CD14-positive monocyte (primary cell): ENCODE results near the gene APBA2. TPM values are rescaled to one million over a fixed set of nuclear protein-coding genes. Genes with fewer than 3 reads are reported as not detected.

ENCODE experiments used
- DNase-seq, 3 donors: peaks; one replicate each; pipeline ENCODE4 v3.0.0-alpha.2; 2011 to 2022
- H2AFZ ChIP-seq: 2 replicates; pipeline ENCODE4 v1.6.0; 2012; ENCODE audit warnings: mild to moderate bottlenecking, low read depth, low read length, inconsistent platforms; ENCODE audit not compliant: insufficient read depth, poor library complexity, severe bottlenecking
- H3K27ac ChIP-seq, 2 donors: 1 replicate in 1 of 2; 2 replicates in 1 of 2; pipeline ENCODE4 v1.5.1; 2012 to 2013; ENCODE audit warnings: low read length in 2 of 2, control low read depth in 1 of 2, inconsistent platforms in 1 of 2, low read depth in 1 of 2, mild to moderate bottlenecking in 1 of 2
- H3K27me3 ChIP-seq, 2 donors: one replicate each; pipeline versions ENCODE4 v1.6.0 to v1.6.1; 2011 to 2013; ENCODE audit warnings: low read length in 2 of 2; ENCODE audit not compliant: control insufficient read depth in 2 of 2, insufficient read depth in 2 of 2
- H3K36me3 ChIP-seq, 2 donors: replicated peaks in 1 of 2; 1 replicate in 1 of 2; 2 replicates in 1 of 2; pipeline versions ENCODE4 v1.5.1 to v1.6.1; 2012 to 2013; ENCODE audit warnings: low read length in 2 of 2, control low read depth in 1 of 2, inconsistent platforms in 1 of 2, mild to moderate bottlenecking in 1 of 2; ENCODE audit not compliant: insufficient read depth in 2 of 2, control insufficient read depth in 1 of 2
- H3K4me1 ChIP-seq, 2 donors: 1 replicate in 1 of 2; 2 replicates in 1 of 2; pipeline versions ENCODE4 v1.5.1 to v1.6.1; 2012 to 2013; ENCODE audit warnings: low read length in 2 of 2, control low read depth in 1 of 2, inconsistent platforms in 1 of 2, mild to moderate bottlenecking in 1 of 2, moderate library complexity in 1 of 2; ENCODE audit not compliant: insufficient read depth in 2 of 2, control insufficient read depth in 1 of 2
- H3K4me2 ChIP-seq: replicated peaks from 2 replicates; pipeline ENCODE3; 2012; ENCODE audit warnings: low read length, moderate library complexity, mild to moderate bottlenecking; ENCODE audit not compliant: poor library complexity, severe bottlenecking; ENCODE audit errors: extremely low read depth
- H3K4me3 ChIP-seq, 3 experiments: fragments of 200-600 bp in 1 of 3; sonication (generic) in 1 of 3; replicated peaks in 1 of 3; 1 replicate in 2 of 3; 2 replicates in 1 of 3; pipeline ENCODE4 v1.5.1; 2011 to 2013; ENCODE audit warnings: low read length in 3 of 3, mild to moderate bottlenecking in 3 of 3, control low read depth in 2 of 3, low read depth in 2 of 3, inconsistent platforms in 1 of 3, moderate library complexity in 1 of 3
- H3K79me2 ChIP-seq: 2 replicates; pipeline ENCODE4 v1.6.0; 2012; ENCODE audit warnings: mild to moderate bottlenecking, control low read depth, inconsistent platforms, low read length, moderate library complexity; ENCODE audit not compliant: insufficient read depth
- H3K9ac ChIP-seq: 2 replicates; pipeline ENCODE4 v1.6.0; 2017; ENCODE audit warnings: low read length, mild to moderate bottlenecking; ENCODE audit not compliant: insufficient read depth, poor library complexity, severe bottlenecking
- H3K9me3 ChIP-seq, 2 donors: replicated peaks in 1 of 2; 1 replicate in 1 of 2; 2 replicates in 1 of 2; pipeline versions ENCODE4 v1.5.1 to v1.6.1; 2012 to 2013; ENCODE audit warnings: low read length in 2 of 2, control low read depth in 1 of 2; ENCODE audit not compliant: control insufficient read depth in 1 of 2, insufficient read depth in 1 of 2
- H4K20me1 ChIP-seq: 2 replicates; pipeline ENCODE4 v1.6.0; 2012; ENCODE audit warnings: mild to moderate bottlenecking, low read length, control low read depth, moderate library complexity; ENCODE audit not compliant: insufficient read depth
- H3K27ac Mint-ChIP-seq, 7 donors: one replicate each; pipeline ENCODE4 v1.8.0; 2020; ENCODE audit warnings: mild to moderate bottlenecking in 7 of 7, mixed read lengths in 7 of 7, moderate library complexity in 6 of 7, inconsistent platforms in 2 of 7
- H3K27me3 Mint-ChIP-seq, 3 donors: one replicate each; pipeline ENCODE4 v1.8.0; 2021 to 2022; ENCODE audit warnings: low read depth in 3 of 3, mild to moderate bottlenecking in 3 of 3, mixed read lengths in 3 of 3, moderate library complexity in 3 of 3, inconsistent platforms in 1 of 3
- H3K36me3 Mint-ChIP-seq, 2 donors: one replicate each; pipeline ENCODE4 v1.8.0; 2020; ENCODE audit warnings: mixed read lengths in 2 of 2, inconsistent platforms in 1 of 2, mild to moderate bottlenecking in 1 of 2
- H3K4me1 Mint-ChIP-seq: one replicate; pipeline ENCODE4 v1.8.0; 2020; ENCODE audit warnings: mild to moderate bottlenecking, mixed read lengths
- H3K4me3 Mint-ChIP-seq, 2 donors: one replicate each; pipeline ENCODE4 v1.8.0; 2020; ENCODE audit warnings: mild to moderate bottlenecking in 2 of 2, mixed read lengths in 2 of 2, moderate library complexity in 1 of 2
- H3K9me3 Mint-ChIP-seq, 7 donors: one replicate each; pipeline ENCODE4 v1.8.0; 2020 to 2022; ENCODE audit warnings: mixed read lengths in 7 of 7, mild to moderate bottlenecking in 6 of 7, moderate library complexity in 6 of 7, inconsistent platforms in 2 of 7
- CTCF ChIP-seq: fragments of 200-600 bp; IDR thresholded peaks from one replicate; pipeline ENCODE4 v1.8.0; 2022; ENCODE audit warnings: antibody characterized with exemption, mild to moderate bottlenecking
- WGBS: methylation state at CpG from one replicate; pipeline ENCODE4 v1.1.5; 2013; ENCODE audit warnings: missing lambda C conversion rate; ENCODE audit not compliant: insufficient coverage; 5-methylcytosine and 5-hydroxymethylcytosine counted together
- intact Hi-C, 2 donors: fragments of 100-400 bp; cut with micrococcal nuclease; formaldehyde crosslinking; loops; one replicate each; pipeline versions ENCODE4 v1.15.0 to v1.15.1; 2023
- polyA plus RNA-seq, 3 donors: library from polyadenylated mRNA; depleted of rRNA in 1 of 3; unstranded in 2 of 3; stranded (reverse) in 1 of 3; fragments of 300-500 nt in 2 of 3; fragments of >200 nt in 1 of 3; fragmentation: Illumina TruSeq in 2 of 3; gene quantifications; 1 replicate in 2 of 3; 2 replicates in 1 of 3; pipeline ENCODE4 v1.2.3, GENCODE V29; 2012 to 2021

Gene APBA2
- polyA plus RNA-seq, 3 donors = 0.30 TPM; not detected in 2

- H4K20me1 ChIP-seq = no peaks in the 10 kb centered on the region
- H3K27ac Mint-ChIP-seq = no peak overlapping the region
- H3K27me3 ChIP-seq = peaks cover 0 to 19% of the 10 kb centered on the region in 2 donors
- H3K4me1 ChIP-seq = no peaks in the 10 kb centered on the region
- peaks cover 24 to 36% (median 36%) of the 10 kb centered on the region in 3 donors for H3K27me3 Mint-ChIP-seq
- peaks cover 0 to 8% (median 0%) of the 10 kb centered on the region in 7 donors for H3K9me3 Mint-ChIP-seq
- no peak overlapping the region for H3K27ac ChIP-seq
- no peaks in the 10 kb centered on the region for H3K79me2 ChIP-seq
- no peak overlapping the region for H2AFZ ChIP-seq
- H3K36me3 ChIP-seq = no peaks in the 10 kb centered on the region
- TF ChIP-seq CTCF = no peak
- H3K36me3 Mint-ChIP-seq = no peaks in the 10 kb centered on the region
- H3K4me2 ChIP-seq = no peak overlapping the region
- H3K4me3 Mint-ChIP-seq = no peak overlapping the region
- peaks cover 7% of the 10 kb centered on the region for H3K4me1 Mint-ChIP-seq
- H3K9me3 ChIP-seq = no peaks in the 10 kb centered on the region
- WGBS = 79% methylated on average over 1 of the region's 7 CpGs
- intact Hi-C loops = no loop called here
- no peak for DNase-seq
- H3K4me3 ChIP-seq = no peak overlapping the region
- H3K9ac ChIP-seq = no peak overlapping the region
Observed at GRCh38 chr15:28952666-28953491, 67.1 kb downstream of the APBA2 start.

GRCh38 chr15:28953573-28954195, 67.9 kb downstream of the APBA2 start:
- no peaks in the 10 kb centered on the region for H3K4me1 ChIP-seq
- no peak for TF ChIP-seq CTCF
- no peak for DNase-seq
- no peaks in the 10 kb centered on the region for H3K36me3 ChIP-seq
- H3K9ac ChIP-seq = no peak overlapping the region
- H3K27me3 ChIP-seq = peaks cover 0 to 12% of the 10 kb centered on the region in 2 donors
- H3K79me2 ChIP-seq = no peaks in the 10 kb centered on the region
- H3K9me3 ChIP-seq = no peaks in the 10 kb centered on the region
- intact Hi-C loops = no loop called here
- no peak overlapping the region for H3K4me3 ChIP-seq
- no peak overlapping the region for H3K4me3 Mint-ChIP-seq
- H3K9me3 Mint-ChIP-seq = peaks cover 0 to 8% (median 0%) of the 10 kb centered on the region in 7 donors
- no peak overlapping the region for H2AFZ ChIP-seq
- H3K27ac ChIP-seq = no peak overlapping the region
- no peaks in the 10 kb centered on the region for H4K20me1 ChIP-seq
- 75% methylated on average over 15 of the region's 15 CpGs for WGBS
- no peak overlapping the region for H3K4me2 ChIP-seq
- no peak overlapping the region for H3K27ac Mint-ChIP-seq
- peaks cover 18 to 28% (median 28%) of the 10 kb centered on the region in 3 donors for H3K27me3 Mint-ChIP-seq
- H3K4me1 Mint-ChIP-seq = peaks cover 6% of the 10 kb centered on the region
- H3K36me3 Mint-ChIP-seq = no peaks in the 10 kb centered on the region
